Panc1 (cell line): ENCODE data around the gene SMIM36. TPM values are rescaled to one million over a fixed set of nuclear protein-coding genes. Genes with fewer than 3 reads are reported as not detected.

ENCODE experiments used
- ATAC-seq: fragments of 200-7000 bp; cut with Tn5 transposase; 2 replicates; pipeline ENCODE4 v1.9.1; 2020; ENCODE audit warnings: mild to moderate bottlenecking, moderate library complexity
- BruUV-seq: library from RNA; stranded (reverse); fragments of 400-500 nt; replicated peaks from 2 replicates; lab custom pipeline; 2021; lab: Mats Ljungman, UMichigan
- CTCF ChIA-PET: fragments of 300-600 bp; sonication (Branson Sonifier 250); formaldehyde crosslinking; loops from one replicate; lab custom pipeline; 2022; ENCODE audit warnings: antibody characterized with exemption; lab: Charles Lee
- POLR2A ChIA-PET: fragments of 300-600 bp; sonication (Branson Sonifier 250); formaldehyde crosslinking; loops from one replicate; lab custom pipeline; 2022; ENCODE audit warnings: antibody characterized with exemption; lab: Charles Lee
- DNase-seq: peaks from one replicate; pipeline ENCODE4 v3.0.0-alpha.2; 2010; ENCODE audit warnings: low read depth, low spot score
- H3K27ac ChIP-seq: 2 replicates; pipeline ENCODE4 v1.5.1; 2011; ENCODE audit warnings: mild to moderate bottlenecking, low read length, inconsistent platforms
- H3K27me3 ChIP-seq: fragments of 200-500 bp; sonication (Bioruptor generic); 2 replicates; pipeline ENCODE4 v1.6.0; 2014; ENCODE audit warnings: low read length, inconsistent platforms; ENCODE audit not compliant: control insufficient read depth, insufficient read depth
- H3K36me3 ChIP-seq: fragments of 200-500 bp; sonication (Bioruptor generic); 2 replicates; pipeline ENCODE4 v1.5.1; 2014; ENCODE audit warnings: inconsistent platforms, mild to moderate bottlenecking, low read length, moderate library complexity; ENCODE audit not compliant: control insufficient read depth, insufficient read depth
- H3K4me1 ChIP-seq: 2 replicates; pipeline ENCODE4 v1.5.1; 2011; ENCODE audit warnings: inconsistent platforms, mild to moderate bottlenecking, low read length, moderate library complexity; ENCODE audit not compliant: control insufficient read depth, insufficient read depth
- H3K4me3 ChIP-seq, 2 experiments: 2 replicates each; pipeline ENCODE4 v1.5.1; 2011 to 2012; ENCODE audit warnings: low read depth in 2 of 2, low read length in 2 of 2, mild to moderate bottlenecking in 2 of 2, inconsistent platforms in 1 of 2, moderate library complexity in 1 of 2
- H3K9me3 ChIP-seq: fragments of 200-500 bp; sonication (Bioruptor generic); 2 replicates; pipeline ENCODE4 v1.5.1; 2014; ENCODE audit warnings: low read depth, mild to moderate bottlenecking, inconsistent platforms, low read length, moderate library complexity; ENCODE audit not compliant: control insufficient read depth, insufficient read depth
- CTCF ChIP-seq: fragments of 450-650 bp; IDR thresholded peaks from 2 replicates; pipeline ENCODE4 v1.5.1; 2017; ENCODE audit warnings: mild to moderate bottlenecking
- POLR2AphosphoS5 ChIP-seq: IDR thresholded peaks from 2 replicates; pipeline ENCODE4 v1.6.1; 2012; ENCODE audit warnings: mild to moderate bottlenecking, low read depth, low read length, moderate library complexity
- SIN3A ChIP-seq: IDR thresholded peaks from 2 replicates; pipeline ENCODE4 v1.6.1; 2012; ENCODE audit warnings: low read depth, mild to moderate bottlenecking, low read length, moderate library complexity, borderline replicate concordance; ENCODE audit not compliant: insufficient read depth
- TCF7L2 ChIP-seq: IDR thresholded peaks from 2 replicates; pipeline ENCODE4 v1.6.1; 2011; ENCODE audit warnings: mild to moderate bottlenecking, low read depth, low read length, inconsistent platforms
- in situ Hi-C: cut with HindIII; loops from 2 replicates; pipeline ENCODE4 v1.10.0; 2016; ENCODE audit warnings: low sequenced_read_pairs, low pct_unique_long_range_greater_than_20kb
- intact Hi-C: fragments of 100-400 bp; cut with micrococcal nuclease; formaldehyde crosslinking; loops from one replicate; pipeline ENCODE4 v1.10.0; 2022; ENCODE audit not compliant: unreplicated experiment
- total RNA-seq: library from RNA; stranded (reverse); gene quantifications from one replicate; pipeline ENCODE4 v1.2.1, GENCODE V29; 2021; ENCODE audit not compliant: unreplicated experiment
- TF ChIP-seq, protein P1 (sequence below), 2 experiments: IDR thresholded peaks; 2 replicates each; pipeline ENCODE4 v1.6.1; 2011 to 2012; ENCODE audit warnings: low read depth in 2 of 2, control low read depth in 1 of 2, low read length in 1 of 2, mild to moderate bottlenecking in 1 of 2, moderate library complexity in 1 of 2; ENCODE audit not compliant: insufficient read depth in 1 of 2

SMIM36 gene
- total RNA-seq, 1 experiment from 2014 or later = not detected

- no peaks in the 10 kb centered on the region for H3K36me3 ChIP-seq
- H3K9me3 ChIP-seq = no peaks in the 10 kb centered on the region
- peak; percentile 71; the same call in 1 of the 2 replicates for ATAC-seq
- peaks cover 7% of the 10 kb centered on the region for H3K27me3 ChIP-seq
- in situ Hi-C loops (no loop called here), intact Hi-C loops (no loop called here)
- no peak overlapping the region for H3K27ac ChIP-seq
- POLR2A ChIA-PET = no interaction called here
- no TSS peak for BruUV-seq
- CTCF ChIA-PET = no interaction called here
- no peak for DNase-seq
- TF ChIP-seq, protein P1, sequence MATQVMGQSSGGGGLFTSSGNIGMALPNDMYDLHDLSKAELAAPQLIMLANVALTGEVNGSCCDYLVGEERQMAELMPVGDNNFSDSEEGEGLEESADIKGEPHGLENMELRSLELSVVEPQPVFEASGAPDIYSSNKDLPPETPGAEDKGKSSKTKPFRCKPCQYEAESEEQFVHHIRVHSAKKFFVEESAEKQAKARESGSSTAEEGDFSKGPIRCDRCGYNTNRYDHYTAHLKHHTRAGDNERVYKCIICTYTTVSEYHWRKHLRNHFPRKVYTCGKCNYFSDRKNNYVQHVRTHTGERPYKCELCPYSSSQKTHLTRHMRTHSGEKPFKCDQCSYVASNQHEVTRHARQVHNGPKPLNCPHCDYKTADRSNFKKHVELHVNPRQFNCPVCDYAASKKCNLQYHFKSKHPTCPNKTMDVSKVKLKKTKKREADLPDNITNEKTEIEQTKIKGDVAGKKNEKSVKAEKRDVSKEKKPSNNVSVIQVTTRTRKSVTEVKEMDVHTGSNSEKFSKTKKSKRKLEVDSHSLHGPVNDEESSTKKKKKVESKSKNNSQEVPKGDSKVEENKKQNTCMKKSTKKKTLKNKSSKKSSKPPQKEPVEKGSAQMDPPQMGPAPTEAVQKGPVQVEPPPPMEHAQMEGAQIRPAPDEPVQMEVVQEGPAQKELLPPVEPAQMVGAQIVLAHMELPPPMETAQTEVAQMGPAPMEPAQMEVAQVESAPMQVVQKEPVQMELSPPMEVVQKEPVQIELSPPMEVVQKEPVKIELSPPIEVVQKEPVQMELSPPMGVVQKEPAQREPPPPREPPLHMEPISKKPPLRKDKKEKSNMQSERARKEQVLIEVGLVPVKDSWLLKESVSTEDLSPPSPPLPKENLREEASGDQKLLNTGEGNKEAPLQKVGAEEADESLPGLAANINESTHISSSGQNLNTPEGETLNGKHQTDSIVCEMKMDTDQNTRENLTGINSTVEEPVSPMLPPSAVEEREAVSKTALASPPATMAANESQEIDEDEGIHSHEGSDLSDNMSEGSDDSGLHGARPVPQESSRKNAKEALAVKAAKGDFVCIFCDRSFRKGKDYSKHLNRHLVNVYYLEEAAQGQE (IDR thresholded peaks at IDR 0.05; ENCODE audit: insufficient read depth in 1 of 2, low read depth in 2 of 2, low read length in 1 of 2) = no peak
- no peak for TF ChIP-seq TCF7L2
- peak; percentile 33 for TF ChIP-seq CTCF
- no peak overlapping the region for H3K4me3 ChIP-seq
- H3K4me1 ChIP-seq = no peaks in the 10 kb centered on the region
Measured at GRCh38 chr17:55549140-55549539, 37.9 kb upstream of the SMIM36 start.

DNA sequence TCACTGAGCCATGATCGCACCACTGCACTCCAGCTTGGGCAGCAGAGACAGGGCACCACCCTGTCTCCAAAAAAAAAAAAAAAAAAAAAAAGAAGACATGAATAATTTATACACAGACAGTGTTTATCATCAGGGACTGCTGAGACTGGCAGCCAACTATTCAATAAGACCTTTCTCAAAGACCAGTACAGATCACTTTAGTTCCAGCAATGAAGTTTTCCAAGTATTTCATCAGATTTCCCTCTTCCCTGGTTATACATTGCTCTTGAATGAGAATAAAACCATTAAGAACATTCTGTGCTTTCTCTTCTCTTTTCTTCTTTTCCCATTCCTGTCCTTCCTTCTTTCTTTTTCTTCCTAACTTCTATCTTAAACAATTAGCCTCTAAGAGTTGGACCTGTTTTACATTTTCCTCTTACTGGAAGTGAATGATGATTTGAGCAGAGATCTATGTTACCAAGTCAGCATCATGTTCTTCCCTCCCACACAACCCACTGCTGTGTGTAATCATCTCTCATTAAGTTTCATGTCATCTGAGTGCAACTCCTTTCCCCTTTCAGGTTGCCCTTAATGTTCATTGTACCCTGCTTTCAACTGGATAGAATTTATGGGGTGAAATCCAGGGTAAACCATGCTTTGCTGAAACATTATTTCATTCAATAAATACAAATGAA, 35.9 kb upstream of the SMIM36 start:
- Histone ChIP-seq H3K27me3 (peaks cover 3% of the 10 kb centered on the region; the same call in 1 of the 2 replicates), H3K4me1 (no peaks in the 10 kb centered on the region), H3K4me3 (no peak overlapping the region), H3K36me3 (no peaks in the 10 kb centered on the region), H3K27ac (no peak overlapping the region), H3K9me3 (no peaks in the 10 kb centered on the region)
- no TSS peak for BruUV-seq
- POLR2A ChIA-PET = no interaction called here
- intact Hi-C loops (no loop called here), in situ Hi-C loops (no loop called here)
- TF ChIP-seq TCF7L2 = no peak
- no peak for TF ChIP-seq CTCF
- no peak for TF ChIP-seq POLR2AphosphoS5
- TF ChIP-seq SIN3A = no peak
- TF ChIP-seq, protein P1 (IDR thresholded peaks at IDR 0.05; ENCODE audit: insufficient read depth in 1 of 2, low read depth in 2 of 2, low read length in 1 of 2) = no peak
- no peak for DNase-seq
- ATAC-seq = no peak
- CTCF ChIA-PET = no interaction called here
